ENCODE data around the gene ZDHHC7.

DNA sequence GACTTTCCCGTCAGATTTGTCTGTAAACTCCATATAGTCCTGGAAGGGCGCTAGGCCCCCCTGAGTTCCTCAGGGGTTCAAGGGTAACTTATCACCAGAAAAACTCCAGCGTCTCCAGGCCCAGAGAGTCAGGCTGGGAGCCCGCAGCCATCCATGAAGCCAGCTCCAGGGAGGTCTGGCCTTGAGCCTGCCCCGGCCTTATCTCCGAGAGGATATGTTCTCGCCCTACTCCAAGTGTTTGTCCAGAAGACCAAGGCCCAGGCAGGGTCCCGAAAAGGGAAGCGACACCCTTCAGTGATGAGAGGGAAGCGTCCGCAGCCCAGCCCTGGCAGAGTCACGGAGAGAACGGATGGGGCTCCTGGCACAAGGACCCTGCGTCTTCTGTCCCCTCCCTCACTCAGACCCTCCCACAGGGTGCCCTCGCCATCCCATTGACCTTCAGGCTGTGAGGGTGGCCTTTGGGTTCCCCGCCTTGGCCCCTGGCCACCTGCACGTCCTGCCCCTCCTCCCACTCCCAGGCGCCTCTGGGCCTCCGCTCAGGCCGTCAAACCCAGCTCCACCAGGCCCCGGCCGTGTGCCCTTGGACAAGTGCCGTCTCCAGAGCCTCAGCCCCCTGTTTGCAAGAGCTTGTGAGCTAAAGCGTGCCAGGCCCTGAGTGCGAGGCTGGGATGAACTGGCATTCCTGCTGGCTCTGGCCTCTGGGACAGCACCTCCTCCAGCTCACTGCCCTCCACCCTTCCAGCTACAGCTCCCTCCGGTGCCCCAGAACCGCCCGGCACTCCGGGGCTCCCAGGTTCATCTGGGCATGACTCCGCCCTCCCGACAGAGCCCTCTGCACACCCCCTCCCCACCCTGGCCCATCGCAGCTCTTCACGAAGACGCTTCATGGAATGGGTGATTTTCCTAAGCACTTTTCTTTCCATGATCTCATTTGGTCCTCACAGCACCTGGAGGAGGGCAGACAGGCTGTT, 83.4 kb downstream of the ZDHHC7 start:
- TF ChIP-seq, protein P1, sequence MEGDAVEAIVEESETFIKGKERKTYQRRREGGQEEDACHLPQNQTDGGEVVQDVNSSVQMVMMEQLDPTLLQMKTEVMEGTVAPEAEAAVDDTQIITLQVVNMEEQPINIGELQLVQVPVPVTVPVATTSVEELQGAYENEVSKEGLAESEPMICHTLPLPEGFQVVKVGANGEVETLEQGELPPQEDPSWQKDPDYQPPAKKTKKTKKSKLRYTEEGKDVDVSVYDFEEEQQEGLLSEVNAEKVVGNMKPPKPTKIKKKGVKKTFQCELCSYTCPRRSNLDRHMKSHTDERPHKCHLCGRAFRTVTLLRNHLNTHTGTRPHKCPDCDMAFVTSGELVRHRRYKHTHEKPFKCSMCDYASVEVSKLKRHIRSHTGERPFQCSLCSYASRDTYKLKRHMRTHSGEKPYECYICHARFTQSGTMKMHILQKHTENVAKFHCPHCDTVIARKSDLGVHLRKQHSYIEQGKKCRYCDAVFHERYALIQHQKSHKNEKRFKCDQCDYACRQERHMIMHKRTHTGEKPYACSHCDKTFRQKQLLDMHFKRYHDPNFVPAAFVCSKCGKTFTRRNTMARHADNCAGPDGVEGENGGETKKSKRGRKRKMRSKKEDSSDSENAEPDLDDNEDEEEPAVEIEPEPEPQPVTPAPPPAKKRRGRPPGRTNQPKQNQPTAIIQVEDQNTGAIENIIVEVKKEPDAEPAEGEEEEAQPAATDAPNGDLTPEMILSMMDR (IDR thresholded peaks at IDR 0.05; ENCODE audit: low read depth, low read length, missing input control), result no peak
- TF ChIP-seq YY1 (IDR thresholded peaks at IDR 0.05) (no peak), HNF4G (IDR thresholded peaks at IDR 0.05) (no peak), RAD21 (IDR thresholded peaks at IDR 0.05) (no peak), TAF1 (conservative IDR thresholded peaks at IDR 0.05) (no peak), GABPA (IDR thresholded peaks at IDR 0.05 in 1 of 2, conservative IDR thresholded peaks at IDR 0.05 in 1 of 2) (no peak), FOXA1 (IDR thresholded peaks at IDR 0.05) (no peak), EGR1 (IDR thresholded peaks at IDR 0.05; ENCODE audit: low read depth in 2 of 2) (no peak), SP1 (IDR thresholded peaks at IDR 0.05) (no peak), JUND (IDR thresholded peaks at IDR 0.05) (no peak)
- TF ChIP-seq, protein P2, sequence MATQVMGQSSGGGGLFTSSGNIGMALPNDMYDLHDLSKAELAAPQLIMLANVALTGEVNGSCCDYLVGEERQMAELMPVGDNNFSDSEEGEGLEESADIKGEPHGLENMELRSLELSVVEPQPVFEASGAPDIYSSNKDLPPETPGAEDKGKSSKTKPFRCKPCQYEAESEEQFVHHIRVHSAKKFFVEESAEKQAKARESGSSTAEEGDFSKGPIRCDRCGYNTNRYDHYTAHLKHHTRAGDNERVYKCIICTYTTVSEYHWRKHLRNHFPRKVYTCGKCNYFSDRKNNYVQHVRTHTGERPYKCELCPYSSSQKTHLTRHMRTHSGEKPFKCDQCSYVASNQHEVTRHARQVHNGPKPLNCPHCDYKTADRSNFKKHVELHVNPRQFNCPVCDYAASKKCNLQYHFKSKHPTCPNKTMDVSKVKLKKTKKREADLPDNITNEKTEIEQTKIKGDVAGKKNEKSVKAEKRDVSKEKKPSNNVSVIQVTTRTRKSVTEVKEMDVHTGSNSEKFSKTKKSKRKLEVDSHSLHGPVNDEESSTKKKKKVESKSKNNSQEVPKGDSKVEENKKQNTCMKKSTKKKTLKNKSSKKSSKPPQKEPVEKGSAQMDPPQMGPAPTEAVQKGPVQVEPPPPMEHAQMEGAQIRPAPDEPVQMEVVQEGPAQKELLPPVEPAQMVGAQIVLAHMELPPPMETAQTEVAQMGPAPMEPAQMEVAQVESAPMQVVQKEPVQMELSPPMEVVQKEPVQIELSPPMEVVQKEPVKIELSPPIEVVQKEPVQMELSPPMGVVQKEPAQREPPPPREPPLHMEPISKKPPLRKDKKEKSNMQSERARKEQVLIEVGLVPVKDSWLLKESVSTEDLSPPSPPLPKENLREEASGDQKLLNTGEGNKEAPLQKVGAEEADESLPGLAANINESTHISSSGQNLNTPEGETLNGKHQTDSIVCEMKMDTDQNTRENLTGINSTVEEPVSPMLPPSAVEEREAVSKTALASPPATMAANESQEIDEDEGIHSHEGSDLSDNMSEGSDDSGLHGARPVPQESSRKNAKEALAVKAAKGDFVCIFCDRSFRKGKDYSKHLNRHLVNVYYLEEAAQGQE (IDR thresholded peaks at IDR 0.05), result no peak
- TF ChIP-seq, protein P3, sequence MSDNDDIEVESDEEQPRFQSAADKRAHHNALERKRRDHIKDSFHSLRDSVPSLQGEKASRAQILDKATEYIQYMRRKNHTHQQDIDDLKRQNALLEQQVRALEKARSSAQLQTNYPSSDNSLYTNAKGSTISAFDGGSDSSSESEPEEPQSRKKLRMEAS (IDR thresholded peaks at IDR 0.05), result no peak

Measured in liver (tissue), 3 donors.